Astrocyte (in vitro differentiated cells and primary cell): ENCODE data around the gene POU2F1.

Source experiments
- CTCF ChIP-seq: IDR thresholded peaks from 2 replicates; pipeline ENCODE4 v1.5.1; 2011; ENCODE audit warnings: low read depth, mild to moderate bottlenecking, inconsistent platforms, low read length, moderate library complexity; ENCODE audit not compliant: insufficient read depth
- EZH2 ChIP-seq: IDR thresholded peaks from 2 replicates; pipeline ENCODE4 v1.6.1; 2012; ENCODE audit warnings: mild to moderate bottlenecking, low read length, inconsistent platforms; ENCODE audit not compliant: insufficient read depth

DNA sequence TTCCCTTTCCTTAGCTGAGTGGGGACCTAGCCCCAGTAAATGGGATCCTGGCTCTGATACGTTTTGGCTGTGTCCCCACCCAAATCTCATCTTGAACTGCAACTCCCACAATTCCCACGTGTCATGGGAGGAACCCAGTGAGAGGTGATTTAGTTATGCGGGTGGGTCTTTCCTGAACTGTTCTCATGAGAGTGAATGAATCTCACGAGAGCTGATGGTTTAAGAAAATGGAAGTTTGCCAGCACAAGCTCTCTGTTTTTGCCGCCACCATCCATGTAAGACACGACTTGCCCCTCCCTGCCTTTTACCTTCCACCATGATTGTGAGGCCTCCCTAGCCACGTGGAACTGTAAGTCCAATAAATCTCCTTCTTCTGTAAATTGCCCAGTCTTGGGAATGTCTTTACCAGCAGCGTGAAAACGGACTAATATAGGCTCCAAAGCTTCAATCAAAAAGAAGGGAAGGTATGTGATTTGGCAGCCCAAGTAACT lies 29.9 kb upstream of the POU2F1 start:
- TF ChIP-seq CTCF: no peak
- no peak for TF ChIP-seq EZH2
